C1 segment of cervical spinal cord (tissue), 14 donors: ENCODE data around the gene MED7.
"Not testable (repeated sequence)": the region's sequence is repeated elsewhere in the genome, so short reads cannot be mapped to it uniquely, and the experiment has no call there.

Experiments used
- DNase-seq, 14 donors: peaks; one replicate each; lab custom pipeline; 2025; lab: John Stamatoyannopoulos, UW

Gene MED7, protein sequence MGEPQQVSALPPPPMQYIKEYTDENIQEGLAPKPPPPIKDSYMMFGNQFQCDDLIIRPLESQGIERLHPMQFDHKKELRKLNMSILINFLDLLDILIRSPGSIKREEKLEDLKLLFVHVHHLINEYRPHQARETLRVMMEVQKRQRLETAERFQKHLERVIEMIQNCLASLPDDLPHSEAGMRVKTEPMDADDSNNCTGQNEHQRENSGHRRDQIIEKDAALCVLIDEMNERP

DNA sequence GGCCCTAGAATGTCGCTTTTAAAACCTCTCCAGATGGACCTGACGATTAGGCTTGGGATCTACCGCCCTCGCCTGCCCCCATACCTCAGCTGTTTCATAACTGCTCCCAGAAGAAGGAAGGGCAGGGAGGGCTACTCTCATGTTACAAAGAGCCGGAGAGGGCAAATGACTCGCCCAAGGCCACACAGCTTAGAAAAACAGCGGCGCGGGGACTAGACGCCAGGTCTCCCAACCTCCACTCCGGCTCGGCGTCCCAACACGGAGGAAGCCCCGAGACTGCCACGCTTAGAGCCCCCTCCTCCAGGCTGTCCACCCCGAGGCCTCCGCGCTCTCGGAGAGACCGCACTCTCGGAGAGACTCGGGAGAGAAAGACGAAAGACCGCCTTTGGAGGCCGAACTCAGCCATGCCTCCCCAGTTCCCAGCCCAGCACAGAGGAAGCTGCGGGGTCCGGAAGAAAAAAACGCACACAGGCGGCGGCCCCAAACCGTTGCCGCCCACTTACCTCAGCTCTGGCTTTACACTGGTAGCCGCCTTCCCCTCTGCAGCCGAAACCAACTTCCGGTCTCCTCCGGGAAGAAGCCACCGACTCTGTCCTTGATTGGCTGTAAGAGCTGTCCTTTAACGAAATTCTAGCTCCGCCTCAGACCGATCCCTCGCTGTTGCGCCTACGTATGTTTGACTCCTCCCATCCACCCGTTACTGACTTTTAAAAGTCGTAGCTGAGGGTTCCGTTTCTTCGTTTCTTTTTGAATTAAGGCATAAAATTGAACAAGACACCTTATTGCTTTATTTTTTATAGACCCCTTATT is at the start of gene MED7:
MED7 (minus strand) TSS at position 549 of the 810 bp plus-strand sequence. CDS start 3,434 bp downstream, outside the sequence.
- peak; percentile 32 to 97 (median 86) for DNase-seq

DNA sequence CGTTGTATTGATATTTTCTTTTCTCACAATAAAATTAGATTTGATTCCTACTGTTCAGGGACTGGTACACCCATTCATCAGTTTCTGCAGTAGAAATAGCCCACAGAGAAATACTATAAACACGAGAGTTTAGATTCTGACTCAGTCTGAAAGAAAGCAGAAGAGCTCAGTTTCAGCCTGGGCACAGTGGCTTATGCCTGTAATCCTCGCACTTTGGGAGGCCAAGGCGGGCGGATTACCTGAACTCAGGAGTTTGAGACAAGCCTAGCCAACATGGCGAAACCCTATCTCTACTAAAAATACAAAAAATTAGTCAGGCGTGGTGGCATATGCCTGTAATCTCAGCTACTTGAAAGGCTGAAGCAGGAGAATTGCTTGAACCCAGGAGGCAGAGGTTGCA is 46.6 kb upstream of the MED7 start:
- DNase-seq: no peak

DNA sequence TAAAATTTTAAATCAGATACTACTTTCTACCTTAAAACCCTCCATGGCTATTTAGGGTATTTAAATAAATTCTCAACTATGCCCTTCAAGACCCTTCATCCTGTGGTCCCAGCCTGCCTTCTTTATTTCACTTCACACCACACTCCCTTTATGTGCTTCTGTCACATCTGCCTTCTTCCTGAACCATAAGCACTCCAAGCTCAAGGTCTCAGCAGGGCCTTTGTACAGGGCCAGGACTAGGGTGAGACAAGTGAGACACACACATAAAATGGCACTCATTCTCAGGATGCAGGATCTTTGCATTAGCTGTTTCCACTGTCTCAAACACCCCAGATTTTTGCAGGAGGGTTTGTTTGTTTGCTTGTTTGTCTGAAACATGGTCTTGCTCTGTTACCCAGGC is 45.6 kb upstream of the MED7 start:
- DNase-seq: no peak

DNA sequence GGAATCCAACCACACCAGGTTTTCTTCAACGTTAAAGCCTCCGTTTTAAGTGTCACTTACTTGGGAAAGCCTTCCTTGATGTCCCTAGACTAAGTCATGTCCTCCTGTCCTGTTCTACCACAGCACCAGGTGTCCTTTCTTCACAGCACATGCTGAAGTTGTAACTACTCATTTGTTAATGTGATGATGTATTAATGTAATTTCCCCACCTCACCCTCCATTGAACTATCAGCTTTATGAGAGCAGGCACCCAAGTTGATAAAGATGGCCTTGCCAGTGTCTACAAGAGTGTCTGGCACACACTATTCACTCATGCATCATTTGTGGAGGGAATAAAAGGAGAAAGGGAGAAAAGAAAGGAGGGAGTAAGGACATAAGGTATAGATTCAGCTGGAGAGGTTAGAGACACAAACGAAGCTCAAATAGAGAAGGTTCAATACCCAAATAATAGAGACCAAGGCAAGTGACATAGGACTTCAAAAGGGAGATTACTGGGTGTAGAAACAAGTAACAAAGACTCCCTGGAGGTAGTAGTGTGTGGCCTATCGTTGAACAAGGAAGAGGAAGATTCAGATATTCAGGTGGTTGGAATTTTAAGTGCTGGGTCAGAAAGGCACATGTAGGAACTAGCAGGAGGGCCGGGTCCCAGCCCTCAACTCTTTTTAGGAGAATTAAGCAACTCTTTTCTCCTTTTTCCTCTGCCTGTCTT is 44.5 kb upstream of the MED7 start:
- DNase-seq: no peak

DNA sequence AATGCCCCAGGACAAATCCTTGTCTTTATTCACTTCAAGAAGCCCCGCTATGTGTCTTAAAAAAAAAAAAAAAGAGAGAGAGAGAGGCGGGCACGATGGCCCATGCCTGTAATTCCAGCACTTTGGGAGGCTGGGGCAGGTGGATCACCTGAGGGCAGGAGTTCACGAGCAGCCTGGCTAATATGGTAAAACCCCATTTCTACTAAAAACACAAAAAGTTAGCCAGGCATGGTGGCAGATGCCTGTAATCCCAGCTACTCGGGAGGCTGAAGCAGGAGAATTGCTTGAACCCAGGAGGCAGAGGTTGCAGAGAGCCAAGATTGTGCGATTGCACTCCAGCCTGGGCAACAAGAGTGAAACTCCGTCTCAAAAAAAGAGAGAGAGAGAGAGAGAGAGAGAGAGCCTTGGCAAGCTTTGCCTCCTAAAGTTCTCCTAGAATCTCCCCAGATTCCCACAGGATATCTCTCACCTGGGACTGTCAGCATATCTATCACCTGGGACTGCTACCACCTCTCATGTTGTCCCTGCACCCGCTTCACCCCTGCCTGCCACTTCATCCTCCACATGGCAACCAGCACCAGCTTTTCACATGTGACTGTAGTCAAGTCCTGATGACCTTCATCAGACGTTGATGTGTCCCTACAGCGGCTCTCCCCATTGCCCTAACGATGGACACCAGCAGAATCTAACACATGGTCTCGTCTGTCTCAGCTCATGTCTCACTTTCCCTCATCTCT is 43.8 kb upstream of the MED7 start:
- DNase-seq: no peak

DNA sequence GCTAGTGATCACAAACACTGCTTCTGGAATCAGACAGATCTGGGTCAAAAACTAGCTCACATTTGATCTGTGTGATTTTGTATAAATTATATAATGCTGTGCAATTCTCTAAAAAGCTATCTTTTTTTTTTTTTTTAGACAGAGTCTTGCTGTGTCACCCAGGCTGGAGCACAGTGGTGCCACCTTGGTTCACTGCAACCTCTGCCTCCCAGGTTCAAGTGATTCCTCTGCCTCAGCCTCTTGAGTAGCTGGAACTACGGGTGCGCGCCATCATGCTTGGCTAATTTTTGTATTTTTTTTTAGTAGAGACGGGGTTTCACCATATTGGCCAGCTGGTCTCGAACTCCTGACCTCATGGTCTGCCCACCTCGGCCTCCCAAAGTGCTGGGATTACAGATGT is 42.5 kb upstream of the MED7 start:
- not testable (repeated sequence) for DNase-seq

DNA sequence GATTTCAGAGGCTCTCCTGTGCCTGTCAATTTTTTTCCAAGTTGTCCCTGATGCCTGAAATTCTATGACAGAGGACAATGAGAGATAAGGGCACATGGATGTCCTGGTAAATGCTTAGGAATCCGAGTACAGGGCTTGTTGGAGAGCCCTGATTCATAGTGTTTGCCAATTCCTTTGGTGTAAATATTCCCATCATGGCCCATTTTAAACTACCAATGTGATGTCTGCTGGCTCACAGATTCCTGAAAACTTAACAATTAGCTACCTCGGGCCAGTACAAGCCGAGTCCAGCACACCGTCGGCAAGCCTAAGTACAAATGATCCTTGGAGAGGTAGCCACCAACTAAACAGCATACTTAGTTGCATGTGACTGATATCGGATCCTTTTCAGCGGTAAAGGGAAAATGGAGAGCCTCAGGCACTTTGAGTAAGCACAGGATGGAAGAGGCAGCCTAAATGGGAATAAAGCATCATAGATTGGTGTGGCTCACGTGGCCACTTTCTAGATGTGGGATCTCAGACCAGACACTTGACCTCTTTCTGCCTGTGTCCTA is 41.5 kb upstream of the MED7 start:
- DNase-seq: no peak

DNA sequence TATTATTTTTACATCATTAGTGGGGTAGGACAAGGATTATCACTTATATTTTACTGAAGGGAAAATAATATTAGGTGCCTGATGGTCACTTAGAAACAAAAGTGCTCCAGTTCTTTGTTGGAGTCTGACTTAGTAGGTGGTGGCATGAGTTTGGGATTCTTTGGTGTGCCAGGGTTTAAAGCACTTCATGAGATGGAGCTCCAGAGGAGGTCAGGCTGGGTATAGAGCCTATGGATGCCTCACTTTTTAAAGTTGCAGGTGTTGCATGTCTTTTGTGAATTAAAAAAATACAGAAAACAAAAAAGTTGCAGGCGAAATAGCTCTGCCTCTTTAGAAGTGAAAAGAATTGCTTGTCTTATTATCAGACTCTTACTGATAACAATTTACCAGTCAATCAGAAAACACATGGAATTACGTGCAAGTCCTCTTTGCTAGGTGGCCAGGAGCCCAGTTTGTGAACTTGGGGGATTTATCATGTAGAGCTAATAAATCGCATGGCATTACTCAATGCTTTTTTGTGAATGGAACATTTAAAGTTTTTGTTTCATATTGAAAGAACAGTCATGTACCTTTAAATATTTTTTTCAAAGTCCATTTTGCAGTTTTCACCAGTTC is 39.6 kb upstream of the MED7 start:
- no peak for DNase-seq

DNA sequence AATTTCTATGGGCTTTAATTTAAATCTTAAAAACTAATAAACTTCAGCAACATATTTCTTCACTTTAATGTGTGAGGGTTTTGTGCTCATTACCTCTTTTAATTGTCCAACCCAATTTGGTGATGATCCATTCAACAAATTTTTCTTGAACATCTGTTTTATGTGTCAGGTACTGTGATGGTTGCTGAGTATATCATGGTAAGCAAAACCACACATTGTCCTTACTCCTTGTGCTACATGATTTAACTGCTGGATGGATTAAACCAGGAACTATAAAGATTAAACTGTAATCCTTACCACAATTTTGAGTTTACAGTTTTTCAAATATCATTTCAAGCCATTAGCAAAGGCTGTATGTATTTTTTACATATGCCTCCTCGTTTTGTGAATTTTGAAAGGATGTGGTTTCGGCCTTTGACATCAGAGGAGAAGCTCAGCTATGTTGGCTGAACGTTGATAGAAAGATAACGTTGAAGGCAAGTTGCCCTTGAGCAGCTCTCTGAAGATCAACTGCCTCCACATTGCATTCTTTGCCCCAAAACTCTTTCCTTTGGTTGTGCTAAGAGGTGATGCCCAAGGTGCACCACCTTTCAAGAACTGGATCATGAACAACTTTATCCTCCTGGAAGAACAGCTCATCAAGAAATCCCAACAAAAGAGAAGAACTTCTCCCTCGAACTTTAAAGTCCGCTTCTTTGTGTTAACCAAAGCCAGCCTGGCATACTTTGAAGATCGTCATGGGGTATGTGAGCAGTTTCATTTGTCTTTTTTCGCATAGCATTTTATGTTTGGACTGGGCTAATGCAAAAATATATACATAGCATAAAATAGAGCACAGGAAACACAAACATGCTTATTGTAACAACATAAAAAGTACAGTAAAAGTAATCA is 38.0 kb upstream of the MED7 start, which contains the start of gene ITK:
ITK (plus strand) TSS at position 467 of the 891 bp plus-strand sequence; CDS start at position 605, 138 bp downstream.
- DNase-seq: no peak

DNA sequence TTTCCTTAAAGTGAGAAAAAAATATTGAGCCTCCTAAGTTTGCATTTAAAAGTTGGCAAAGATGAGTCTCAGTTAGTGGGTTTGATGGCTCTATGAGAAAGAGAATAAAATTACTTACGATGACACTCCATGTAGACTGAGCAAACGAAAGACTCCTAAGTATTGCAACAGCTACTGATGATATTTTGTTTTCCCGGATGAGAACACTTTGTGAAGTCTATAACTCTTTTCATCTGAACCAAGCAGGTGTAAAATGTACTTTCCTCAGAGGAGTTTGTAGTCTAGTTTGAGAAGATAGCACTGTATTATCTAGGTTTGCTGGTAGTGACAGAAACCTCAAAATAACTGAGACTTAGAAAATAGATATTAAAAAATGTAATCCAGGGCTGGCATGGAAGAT is 36.3 kb upstream of the MED7 start:
- no peak for DNase-seq

DNA sequence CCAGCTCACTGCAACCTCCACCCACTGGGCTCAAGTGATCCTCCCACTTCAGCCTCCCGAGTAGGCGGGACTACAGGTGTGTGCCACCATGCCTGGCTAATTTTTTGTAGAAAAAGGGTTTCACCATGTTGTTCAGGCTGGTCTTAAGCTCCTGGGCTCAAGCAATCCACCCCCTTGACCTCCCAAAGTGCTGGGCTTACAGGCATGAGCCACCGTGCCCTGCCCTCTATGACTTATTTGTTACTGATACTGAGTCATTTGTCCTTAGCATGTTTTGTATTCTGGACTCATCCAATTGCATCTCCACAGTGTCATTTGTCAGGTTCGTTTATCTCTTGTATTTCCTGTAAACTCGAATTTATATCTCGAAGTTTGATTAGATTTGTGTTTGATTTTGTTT is 35.3 kb upstream of the MED7 start:
- no peak for DNase-seq

DNA sequence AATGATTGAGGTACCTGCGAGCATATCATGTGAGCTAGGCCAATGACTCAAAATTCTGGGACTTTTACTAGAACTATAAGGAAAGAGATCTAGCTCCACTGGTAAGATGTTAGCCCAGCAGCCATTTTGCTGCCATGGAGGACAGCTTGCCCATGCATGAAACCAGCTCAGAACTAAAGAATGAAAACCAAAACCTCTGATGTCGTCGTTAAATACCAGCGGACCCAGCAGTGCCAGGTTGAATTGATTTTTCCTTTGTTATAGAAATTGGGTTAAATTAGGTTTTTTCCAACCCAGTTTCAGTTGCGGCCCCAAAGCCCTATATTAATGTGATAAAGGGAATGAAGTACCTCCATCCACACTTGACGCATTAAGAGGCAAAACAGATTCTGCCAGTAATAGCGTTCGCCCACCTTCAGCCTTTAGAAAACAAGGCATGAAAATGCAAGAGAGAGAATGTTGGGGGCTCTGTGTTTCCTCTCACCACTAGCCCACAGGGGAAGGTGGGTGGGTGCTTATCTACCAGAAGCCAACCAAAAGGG is 32.5 kb upstream of the MED7 start:
- no peak for DNase-seq

DNA sequence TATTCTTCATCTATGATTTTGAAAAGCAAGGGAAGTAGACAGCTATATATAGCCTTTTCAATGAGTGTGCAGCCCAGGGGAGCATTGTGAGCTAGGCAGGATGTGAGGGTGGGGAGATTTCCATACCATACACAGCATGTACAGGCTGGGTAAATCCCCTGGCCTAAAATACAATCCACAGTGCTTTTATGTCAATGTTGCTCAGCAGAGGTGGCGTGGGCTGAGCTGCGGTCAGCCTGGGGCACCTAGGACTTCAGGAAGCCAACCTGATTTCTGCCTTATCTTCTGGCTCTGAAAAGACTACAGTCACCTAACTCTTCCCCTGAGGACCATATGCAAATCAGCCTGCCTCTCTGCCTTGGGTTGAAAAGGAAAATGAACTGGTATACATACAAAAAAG is 29.7 kb upstream of the MED7 start:
- no peak for DNase-seq

DNA sequence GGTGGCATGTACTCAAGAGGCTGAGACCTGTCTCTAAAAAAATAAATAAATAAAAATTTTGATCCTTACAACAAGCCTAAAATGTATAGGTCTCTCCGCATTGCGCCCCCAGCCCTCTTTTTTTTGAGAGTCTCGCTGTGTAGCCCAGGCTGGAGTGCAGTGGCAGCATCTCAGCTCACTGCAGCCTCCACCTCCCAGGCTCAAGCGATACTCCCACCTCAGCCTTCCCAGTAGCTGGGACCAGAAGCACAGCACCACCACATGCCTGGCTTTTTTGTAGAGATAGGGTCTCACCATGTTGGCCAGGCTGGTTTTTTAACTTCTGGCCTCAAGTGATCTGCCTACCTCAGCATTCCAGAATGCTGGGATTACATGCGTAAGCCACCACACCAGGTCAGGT is 25.6 kb upstream of the MED7 start:
- no peak for DNase-seq

DNA sequence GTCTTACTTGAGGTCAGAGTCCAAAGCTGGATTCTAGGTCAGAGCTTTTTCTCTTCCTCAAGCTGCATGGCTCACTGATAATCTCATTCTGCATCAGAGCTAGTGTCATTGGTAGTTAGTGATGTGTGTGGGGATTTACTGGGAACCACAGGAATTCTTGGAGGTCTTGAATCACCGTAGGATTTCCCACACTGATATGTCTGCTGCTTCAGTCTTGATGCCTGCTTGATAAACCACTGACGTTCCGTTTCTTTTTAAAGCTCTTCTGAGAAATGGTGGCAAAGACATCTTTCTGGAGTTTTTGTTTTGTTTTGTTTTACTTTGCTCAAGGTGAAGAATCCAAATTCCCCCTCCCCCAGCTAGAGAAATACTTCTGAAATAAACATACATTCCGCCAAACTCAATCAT is 24.6 kb upstream of the MED7 start:
- no peak for DNase-seq

DNA sequence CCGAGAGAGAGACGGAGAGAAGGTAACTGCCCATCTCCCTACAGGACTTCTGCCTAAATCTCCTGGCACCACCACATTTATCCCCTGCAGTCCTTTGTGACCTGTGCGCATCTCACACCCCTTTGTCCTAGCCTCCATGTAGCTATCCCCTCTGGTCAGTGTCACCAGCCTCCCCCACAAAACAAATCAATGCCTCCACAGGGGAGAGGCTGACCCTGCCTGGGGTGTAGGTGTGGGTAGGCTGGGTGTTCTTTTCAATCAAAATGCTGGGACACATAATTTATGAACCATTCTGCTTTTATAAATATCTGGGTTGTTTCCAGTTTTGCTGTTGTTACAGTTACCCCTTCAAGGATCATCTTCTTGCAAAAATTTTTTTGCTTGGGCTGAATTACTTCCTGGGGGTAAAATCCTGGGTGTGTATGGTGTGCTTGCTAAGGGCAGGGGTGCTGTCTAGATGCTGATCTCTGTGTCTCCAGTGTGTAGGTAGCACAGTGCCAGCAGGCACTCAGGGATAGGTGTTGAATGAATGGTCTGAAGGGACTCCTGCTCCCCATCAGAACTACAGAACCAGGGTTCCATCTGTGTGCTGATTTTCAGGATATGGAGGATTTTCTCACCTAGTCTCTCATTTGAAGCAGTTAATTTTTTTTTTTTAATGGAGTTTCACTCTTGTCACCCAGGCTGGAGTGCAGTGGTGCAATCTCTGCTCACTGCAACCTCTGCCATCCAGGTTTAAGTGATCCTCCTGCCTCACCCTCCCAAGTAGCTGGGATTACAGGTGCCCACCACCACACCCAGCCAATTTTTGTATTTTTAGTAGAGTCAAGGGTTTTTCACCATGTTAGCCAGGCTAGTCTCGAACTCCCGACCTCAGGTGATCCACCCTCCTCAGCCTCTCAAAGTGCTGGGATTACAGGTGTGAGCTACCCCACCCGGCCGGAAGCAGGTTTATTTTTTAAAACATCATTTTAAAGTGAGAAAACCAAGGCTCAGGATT is 23.8 kb upstream of the MED7 start, which contains the start of gene GARIN3:
GARIN3 (minus strand) TSS at position 51 of the 1,000 bp plus-strand sequence. CDS start 96 bp downstream, outside the sequence.
- no peak for DNase-seq

DNA sequence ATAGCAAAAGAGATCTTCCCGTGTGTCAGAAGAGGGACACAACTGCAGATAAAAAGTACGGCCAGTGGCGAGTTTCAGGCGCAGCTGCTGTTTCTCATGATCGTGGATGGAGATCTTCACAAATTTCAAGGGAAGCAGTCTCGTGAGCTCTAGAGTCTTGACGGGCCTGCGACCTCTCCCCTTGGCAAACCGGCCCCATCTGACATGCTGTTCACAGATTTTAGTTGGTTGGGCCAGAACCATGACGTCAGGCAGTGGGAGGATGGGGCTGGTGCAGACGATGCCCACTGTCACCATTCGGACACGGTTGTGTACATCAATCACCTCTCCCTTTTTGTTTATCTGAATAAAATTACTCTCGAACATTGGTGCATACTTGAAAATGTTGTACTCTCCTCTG is 23.0 kb upstream of the MED7 start:
- DNase-seq: no peak

DNA sequence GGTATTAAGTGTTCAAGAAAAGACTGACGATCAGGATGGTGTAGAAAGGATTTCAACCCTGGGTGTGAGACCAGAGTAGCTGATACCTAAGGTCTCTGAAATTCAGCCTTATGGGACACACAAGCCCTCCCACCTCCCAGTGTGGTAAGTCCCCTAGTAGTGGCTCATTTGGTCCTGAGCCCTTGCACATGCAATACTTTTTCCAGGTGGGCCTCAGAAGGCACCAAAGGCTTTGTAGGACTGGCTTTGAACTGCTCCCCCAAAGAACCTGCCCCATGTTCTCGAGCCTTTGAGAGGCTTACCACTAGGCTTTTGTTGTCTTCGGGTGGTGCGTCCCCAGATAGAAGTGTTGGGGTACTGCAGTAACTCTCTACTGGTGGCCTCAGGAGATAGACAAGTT is 22.6 kb upstream of the MED7 start:
- DNase-seq: no peak
